ENCODE data around the gene TLDC2.

- TF ChIP-seq POLR2A (IDR thresholded peaks at IDR 0.05; ENCODE audit: low read length), result no peak
- TF ChIP-seq GATA1 (IDR thresholded peaks at IDR 0.05; ENCODE audit: low read depth, low read length), result no peak
Observed at GRCh38 chr20:36856195-36856594, 19.7 kb upstream of the TLDC2 start.

Measured in erythroblast (primary cell).